WTC11 (cell line): ENCODE measurements around the gene HYAL1. TPM values are rescaled to one million over a fixed set of nuclear protein-coding genes. Genes with fewer than 3 reads are reported as not detected.

ENCODE experiments used
- ATAC-seq: fragments of 200-7000 bp; cut with Tn5 transposase; 2 replicates; pipeline ENCODE4 v1.10.0; 2021; ENCODE audit warnings: mild to moderate bottlenecking, moderate library complexity
- CTCF ChIA-PET: fragments of 300-600 bp; sonication (Branson Sonifier 250); formaldehyde crosslinking; loops from one replicate; lab custom pipeline; 2021; ENCODE audit warnings: antibody characterized with exemption; lab: Charles Lee
- POLR2A ChIA-PET: fragments of 350-600 bp; sonication (Branson Sonifier 250); formaldehyde crosslinking; loops from one replicate; lab custom pipeline; 2021; ENCODE audit warnings: antibody characterized with exemption; lab: Charles Lee
- DNase-seq: peaks from one replicate; pipeline ENCODE4 v3.0.0; 2021; ENCODE audit warnings: low spot score
- H3K27ac Mint-ChIP-seq: 2 replicates; pipeline ENCODE4 v1.8.0; 2021; ENCODE audit warnings: mixed read lengths
- H3K27me3 Mint-ChIP-seq: 2 replicates; pipeline ENCODE4 v1.8.0; 2021; ENCODE audit warnings: low read depth, mild to moderate bottlenecking, moderate library complexity, mixed read lengths
- H3K36me3 Mint-ChIP-seq: 2 replicates; pipeline ENCODE4 v1.8.0; 2021; ENCODE audit warnings: mixed read lengths
- H3K4me1 Mint-ChIP-seq: 2 replicates; pipeline ENCODE4 v1.8.0; 2022; ENCODE audit warnings: mixed read lengths
- H3K4me3 Mint-ChIP-seq: 2 replicates; pipeline ENCODE4 v1.8.0; 2021; ENCODE audit warnings: mild to moderate bottlenecking, moderate library complexity, mixed read lengths
- H3K9me3 Mint-ChIP-seq: 2 replicates; pipeline ENCODE4 v1.8.0; 2021; ENCODE audit warnings: mixed read lengths
- CREM ChIP-seq: sonication (generic); formaldehyde crosslinking; IDR thresholded peaks from 2 replicates; pipeline ENCODE4 v1.8.1; 2022; ENCODE audit warnings: mild to moderate bottlenecking, missing genetic modification reagents, moderate library complexity
- EMX1 ChIP-seq: fragments of 250-450 bp; sonication (Bioruptor Pico); IDR thresholded peaks from 2 replicates; pipeline ENCODE4 v1.8.0; 2021; ENCODE audit warnings: mild to moderate bottlenecking
- ETV6 ChIP-seq: sonication (generic); formaldehyde crosslinking; IDR thresholded peaks from 2 replicates; pipeline ENCODE4 v1.8.1; 2022; ENCODE audit warnings: mild to moderate bottlenecking, missing genetic modification reagents
- FOXP1 ChIP-seq: sonication (generic); formaldehyde crosslinking; IDR thresholded peaks from 2 replicates; pipeline ENCODE4 v1.8.0; 2022; ENCODE audit warnings: missing genetic modification reagents, mild to moderate bottlenecking, moderate library complexity, borderline replicate concordance
- GABPB1 ChIP-seq: sonication (generic); formaldehyde crosslinking; IDR thresholded peaks from 2 replicates; pipeline ENCODE4 v1.8.1; 2023; ENCODE audit warnings: mild to moderate bottlenecking, missing genetic modification reagents
- IRF2 ChIP-seq: sonication (generic); formaldehyde crosslinking; IDR thresholded peaks from 2 replicates; pipeline ENCODE4 v1.8.0; 2022; ENCODE audit warnings: low read depth, missing genetic modification reagents, borderline replicate concordance
- KAT7 ChIP-seq: sonication (generic); formaldehyde crosslinking; IDR thresholded peaks from 2 replicates; pipeline ENCODE4 v1.8.1; 2023; ENCODE audit warnings: missing genetic modification reagents, mild to moderate bottlenecking, borderline replicate concordance
- NFE2L1 ChIP-seq: sonication (generic); formaldehyde crosslinking; IDR thresholded peaks from 2 replicates; pipeline ENCODE4 v1.8.1; 2023; ENCODE audit warnings: missing genetic modification reagents
- PRRX2 ChIP-seq: fragments of 250-450 bp; sonication (Bioruptor Pico); IDR thresholded peaks from 2 replicates; pipeline ENCODE4 v1.8.0; 2021; ENCODE audit warnings: mild to moderate bottlenecking
- RELA ChIP-seq: sonication (generic); formaldehyde crosslinking; IDR thresholded peaks from 2 replicates; pipeline ENCODE4 v1.8.1; 2022; ENCODE audit warnings: missing genetic modification reagents, mild to moderate bottlenecking, borderline replicate concordance
- SMAD3 ChIP-seq: sonication (generic); formaldehyde crosslinking; IDR thresholded peaks from 2 replicates; pipeline ENCODE4 v1.8.0; 2022; ENCODE audit warnings: missing genetic modification reagents, mild to moderate bottlenecking, borderline replicate concordance
- SOX15 ChIP-seq: fragments of 250-450 bp; sonication (Bioruptor Pico); IDR thresholded peaks from 2 replicates; pipeline ENCODE4 v1.9.0; 2021; ENCODE audit warnings: mild to moderate bottlenecking
- SP1 ChIP-seq: sonication (generic); formaldehyde crosslinking; conservative IDR thresholded peaks from 2 replicates; pipeline ENCODE4 v1.8.1; 2022; ENCODE audit warnings: missing genetic modification reagents
- ZNF138 ChIP-seq: sonication (generic); formaldehyde crosslinking; conservative IDR thresholded peaks from 2 replicates; pipeline ENCODE4 v1.8.1; 2022; ENCODE audit warnings: mild to moderate bottlenecking, moderate library complexity, missing genetic modification reagents
- ZNF263 ChIP-seq: sonication (generic); formaldehyde crosslinking; IDR thresholded peaks from 2 replicates; pipeline ENCODE4 v1.8.1; 2022; ENCODE audit warnings: low read depth, mild to moderate bottlenecking, moderate library complexity, missing genetic modification reagents
- ZNF396 ChIP-seq: fragments of 250-450 bp; sonication (Bioruptor Pico); IDR thresholded peaks from 2 replicates; pipeline ENCODE4 v1.8.0; 2021; ENCODE audit warnings: mild to moderate bottlenecking, moderate library complexity, borderline replicate concordance
- ZNF423 ChIP-seq: fragments of 250-450 bp; sonication (Bioruptor Pico); IDR thresholded peaks from 2 replicates; pipeline ENCODE4 v2.1.2; 2022; ENCODE audit warnings: mild to moderate bottlenecking, moderate library complexity
- ZNF671 ChIP-seq: fragments of 250-450 bp; sonication (Bioruptor Pico); IDR thresholded peaks from 2 replicates; pipeline ENCODE4 v1.8.0; 2021; ENCODE audit warnings: mild to moderate bottlenecking
- total RNA-seq: library from RNA; stranded (reverse); gene quantifications from 3 replicates; pipeline ENCODE4 v1.2.3, GENCODE V29; 2021
- TF ChIP-seq, protein P1 (sequence below): sonication (generic); formaldehyde crosslinking; IDR thresholded peaks from 2 replicates; pipeline ENCODE4 v1.8.0; 2022; ENCODE audit warnings: mild to moderate bottlenecking, missing genetic modification reagents
- TF ChIP-seq, protein P2 (sequence below): fragments of 200-600 bp; IDR thresholded peaks from 2 replicates; pipeline ENCODE4 v1.8.0; 2022; ENCODE audit warnings: antibody characterized with exemption
- TF ChIP-seq, protein P3 (sequence below): sonication (generic); formaldehyde crosslinking; IDR thresholded peaks from 2 replicates; pipeline ENCODE4 v1.8.0; 2022; ENCODE audit warnings: mild to moderate bottlenecking, missing genetic modification reagents
- TF ChIP-seq, protein P4 (sequence below): sonication (generic); formaldehyde crosslinking; IDR thresholded peaks from 2 replicates; pipeline ENCODE4 v1.8.1; 2022; ENCODE audit warnings: low read depth, missing genetic modification reagents, borderline replicate concordance
- TF ChIP-seq, protein P5 (sequence below): fragments of 250-450 bp; sonication (Bioruptor Pico); IDR thresholded peaks from 2 replicates; pipeline ENCODE4 v1.9.0; 2021; ENCODE audit warnings: mild to moderate bottlenecking

Gene HYAL1
- total RNA-seq, 1 experiment from 2014 or later: 3.4 TPM

DNA sequence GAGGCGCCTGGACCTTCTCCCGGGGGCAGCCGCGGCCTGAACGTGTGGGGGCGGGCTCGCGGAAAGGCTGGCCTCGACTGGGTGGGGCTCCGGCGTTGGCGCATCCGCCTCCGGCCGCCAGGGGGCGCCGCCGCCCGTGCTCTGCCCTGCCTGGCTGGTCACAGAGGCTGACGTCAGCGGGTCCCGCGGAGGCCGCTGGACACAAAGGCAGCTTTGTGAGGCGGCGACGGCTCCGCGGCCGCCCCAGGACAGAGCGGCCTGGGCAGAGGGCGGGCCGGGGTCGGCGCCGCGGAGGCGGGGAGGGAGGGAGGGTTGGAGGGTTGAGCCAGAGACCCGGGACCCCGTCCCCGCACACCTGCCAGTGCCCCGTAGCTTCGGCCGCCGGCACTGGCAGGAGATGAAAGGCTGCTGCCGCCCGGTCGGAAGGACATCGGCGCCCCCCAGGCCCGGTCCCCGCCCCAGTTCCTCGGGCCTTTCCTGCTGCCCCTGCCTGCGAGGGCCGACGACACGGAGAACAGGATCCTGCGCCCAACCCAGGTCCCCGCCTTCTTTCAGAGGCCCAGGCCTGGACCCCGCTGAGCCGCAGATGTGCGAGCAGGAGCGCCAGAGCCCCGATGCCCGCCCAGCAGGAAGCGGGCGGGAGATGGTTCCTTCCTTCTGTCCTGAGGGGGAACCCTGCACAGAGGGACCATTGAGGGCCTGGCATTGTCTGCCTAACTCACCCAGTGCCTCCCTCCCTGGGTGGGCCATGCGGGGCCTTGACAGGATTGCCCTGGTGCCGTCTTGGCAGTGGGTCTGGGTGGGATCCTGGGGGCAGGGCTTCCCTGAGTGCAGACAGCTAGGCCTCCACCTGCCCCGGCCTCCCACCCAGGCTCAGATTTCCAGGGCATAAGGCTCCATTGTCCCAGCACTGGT, 43.1 kb downstream of the HYAL1 start (continued):
- TF ChIP-seq, protein P1, sequence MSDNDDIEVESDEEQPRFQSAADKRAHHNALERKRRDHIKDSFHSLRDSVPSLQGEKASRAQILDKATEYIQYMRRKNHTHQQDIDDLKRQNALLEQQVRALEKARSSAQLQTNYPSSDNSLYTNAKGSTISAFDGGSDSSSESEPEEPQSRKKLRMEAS (CRISPR knock-in tag): 0 out of 2 replicates have a peak, but pooled peaks have one; percentile 30
- TF ChIP-seq NFE2L1 (CRISPR knock-in tag): peak; percentile 48; the same call in 1 of the 2 replicates
- TF ChIP-seq SP1 (CRISPR knock-in tag): peak; percentile 84; the same call in 1 of the 2 replicates
- 0 out of 2 replicates have a peak, but pooled peaks have one; percentile 25 for TF ChIP-seq ZNF423 (CRISPR knock-in tag)
- TF ChIP-seq, protein P2, sequence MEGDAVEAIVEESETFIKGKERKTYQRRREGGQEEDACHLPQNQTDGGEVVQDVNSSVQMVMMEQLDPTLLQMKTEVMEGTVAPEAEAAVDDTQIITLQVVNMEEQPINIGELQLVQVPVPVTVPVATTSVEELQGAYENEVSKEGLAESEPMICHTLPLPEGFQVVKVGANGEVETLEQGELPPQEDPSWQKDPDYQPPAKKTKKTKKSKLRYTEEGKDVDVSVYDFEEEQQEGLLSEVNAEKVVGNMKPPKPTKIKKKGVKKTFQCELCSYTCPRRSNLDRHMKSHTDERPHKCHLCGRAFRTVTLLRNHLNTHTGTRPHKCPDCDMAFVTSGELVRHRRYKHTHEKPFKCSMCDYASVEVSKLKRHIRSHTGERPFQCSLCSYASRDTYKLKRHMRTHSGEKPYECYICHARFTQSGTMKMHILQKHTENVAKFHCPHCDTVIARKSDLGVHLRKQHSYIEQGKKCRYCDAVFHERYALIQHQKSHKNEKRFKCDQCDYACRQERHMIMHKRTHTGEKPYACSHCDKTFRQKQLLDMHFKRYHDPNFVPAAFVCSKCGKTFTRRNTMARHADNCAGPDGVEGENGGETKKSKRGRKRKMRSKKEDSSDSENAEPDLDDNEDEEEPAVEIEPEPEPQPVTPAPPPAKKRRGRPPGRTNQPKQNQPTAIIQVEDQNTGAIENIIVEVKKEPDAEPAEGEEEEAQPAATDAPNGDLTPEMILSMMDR: peak; percentile 98
- TF ChIP-seq, protein P3, sequence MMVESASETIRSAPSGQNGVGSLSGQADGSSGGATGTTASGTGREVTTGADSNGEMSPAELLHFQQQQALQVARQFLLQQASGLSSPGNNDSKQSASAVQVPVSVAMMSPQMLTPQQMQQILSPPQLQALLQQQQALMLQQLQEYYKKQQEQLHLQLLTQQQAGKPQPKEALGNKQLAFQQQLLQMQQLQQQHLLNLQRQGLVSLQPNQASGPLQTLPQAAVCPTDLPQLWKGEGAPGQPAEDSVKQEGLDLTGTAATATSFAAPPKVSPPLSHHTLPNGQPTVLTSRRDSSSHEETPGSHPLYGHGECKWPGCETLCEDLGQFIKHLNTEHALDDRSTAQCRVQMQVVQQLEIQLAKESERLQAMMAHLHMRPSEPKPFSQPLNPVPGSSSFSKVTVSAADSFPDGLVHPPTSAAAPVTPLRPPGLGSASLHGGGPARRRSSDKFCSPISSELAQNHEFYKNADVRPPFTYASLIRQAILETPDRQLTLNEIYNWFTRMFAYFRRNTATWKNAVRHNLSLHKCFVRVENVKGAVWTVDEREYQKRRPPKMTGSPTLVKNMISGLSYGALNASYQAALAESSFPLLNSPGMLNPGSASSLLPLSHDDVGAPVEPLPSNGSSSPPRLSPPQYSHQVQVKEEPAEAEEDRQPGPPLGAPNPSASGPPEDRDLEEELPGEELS (CRISPR knock-in tag): no peak; the same call in 1 of the 2 replicates
- TF ChIP-seq GABPB1 (CRISPR knock-in tag): peak; percentile 81; the same call in 1 of the 2 replicates

DNA sequence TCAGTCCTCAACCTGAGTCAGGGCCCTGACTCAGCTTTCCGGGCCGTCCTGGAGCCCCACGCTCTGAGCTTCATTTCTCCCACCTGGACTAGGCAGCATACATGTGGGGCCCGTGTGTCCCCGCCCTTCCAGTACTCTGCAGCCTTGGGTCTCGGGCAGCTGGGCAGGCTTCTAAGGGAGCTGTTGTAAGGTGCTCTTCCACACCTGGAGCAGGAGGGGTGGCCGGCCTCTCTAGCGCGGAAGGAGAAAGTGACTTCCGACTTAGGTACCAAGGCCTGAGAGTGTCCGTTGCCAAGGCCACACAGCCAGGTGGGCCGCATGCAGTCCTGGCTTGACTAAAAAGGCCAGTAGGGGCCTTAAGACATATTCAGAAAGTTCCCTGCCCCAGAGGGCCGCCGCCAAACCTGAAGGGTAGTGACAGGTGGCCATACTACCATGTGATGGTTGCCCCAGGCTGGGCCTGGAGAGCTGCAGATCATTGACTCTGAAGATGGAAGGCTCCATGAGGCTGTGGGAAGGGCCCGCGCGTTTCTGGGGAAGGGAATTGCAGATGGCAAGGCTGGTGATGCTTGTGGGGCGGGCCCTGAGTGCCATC, 43.8 kb downstream of the HYAL1 start:
- peaks cover 30% of the 10 kb centered on the region for H3K4me1 Mint-ChIP-seq
- peak overlapping the region; percentile 91 for H3K27ac Mint-ChIP-seq
- DNase-seq (peak; percentile 42), ATAC-seq (0 out of 2 replicates have a peak, but pooled peaks have one; percentile 0)
- H3K36me3 Mint-ChIP-seq: peaks cover 16% of the 10 kb centered on the region
- no peaks in the 10 kb centered on the region for H3K27me3 Mint-ChIP-seq
- ChIA-PET POLR2A (interaction anchor here (0.6 to 1.6 kb wide), 6 partner anchors 9 to 40 kb away, joined by 3 to 6 read pairs (median 4); partner anchors contain the start of genes GNAI2, HYAL3, NAA80 and SEMA3B), CTCF (interaction anchor here (0.8 to 7.6 kb wide), 28 partner anchors 8 to 135 kb away, joined by 3 to 151 read pairs (median 8); partner anchors contain the start of genes GNAI2, HYAL1, HYAL2 and HYAL3)
- peak overlapping the region; percentile 64 for H3K4me3 Mint-ChIP-seq
- H3K9me3 Mint-ChIP-seq: no peaks in the 10 kb centered on the region
- TF ChIP-seq CREM (CRISPR knock-in tag) (no peak), ZNF138 (CRISPR knock-in tag) (no peak), ZNF671 (CRISPR knock-in tag) (no peak), FOXP1 (no peak; the same call in 1 of the 2 replicates), RELA (CRISPR knock-in tag) (no peak), IRF2 (CRISPR knock-in tag) (no peak), KAT7 (CRISPR knock-in tag) (no peak), ZNF396 (CRISPR knock-in tag) (no peak), ZNF263 (CRISPR knock-in tag) (no peak), EMX1 (CRISPR knock-in tag) (no peak), SOX15 (CRISPR knock-in tag) (no peak), ETV6 (CRISPR knock-in tag) (no peak), PRRX2 (CRISPR knock-in tag) (no peak), SMAD3 (CRISPR knock-in tag) (no peak)
- TF ChIP-seq, protein P4, sequence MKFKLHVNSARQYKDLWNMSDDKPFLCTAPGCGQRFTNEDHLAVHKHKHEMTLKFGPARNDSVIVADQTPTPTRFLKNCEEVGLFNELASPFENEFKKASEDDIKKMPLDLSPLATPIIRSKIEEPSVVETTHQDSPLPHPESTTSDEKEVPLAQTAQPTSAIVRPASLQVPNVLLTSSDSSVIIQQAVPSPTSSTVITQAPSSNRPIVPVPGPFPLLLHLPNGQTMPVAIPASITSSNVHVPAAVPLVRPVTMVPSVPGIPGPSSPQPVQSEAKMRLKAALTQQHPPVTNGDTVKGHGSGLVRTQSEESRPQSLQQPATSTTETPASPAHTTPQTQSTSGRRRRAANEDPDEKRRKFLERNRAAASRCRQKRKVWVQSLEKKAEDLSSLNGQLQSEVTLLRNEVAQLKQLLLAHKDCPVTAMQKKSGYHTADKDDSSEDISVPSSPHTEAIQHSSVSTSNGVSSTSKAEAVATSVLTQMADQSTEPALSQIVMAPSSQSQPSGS (CRISPR knock-in tag): no peak
- TF ChIP-seq, protein P2: no peak
- TF ChIP-seq, protein P5, sequence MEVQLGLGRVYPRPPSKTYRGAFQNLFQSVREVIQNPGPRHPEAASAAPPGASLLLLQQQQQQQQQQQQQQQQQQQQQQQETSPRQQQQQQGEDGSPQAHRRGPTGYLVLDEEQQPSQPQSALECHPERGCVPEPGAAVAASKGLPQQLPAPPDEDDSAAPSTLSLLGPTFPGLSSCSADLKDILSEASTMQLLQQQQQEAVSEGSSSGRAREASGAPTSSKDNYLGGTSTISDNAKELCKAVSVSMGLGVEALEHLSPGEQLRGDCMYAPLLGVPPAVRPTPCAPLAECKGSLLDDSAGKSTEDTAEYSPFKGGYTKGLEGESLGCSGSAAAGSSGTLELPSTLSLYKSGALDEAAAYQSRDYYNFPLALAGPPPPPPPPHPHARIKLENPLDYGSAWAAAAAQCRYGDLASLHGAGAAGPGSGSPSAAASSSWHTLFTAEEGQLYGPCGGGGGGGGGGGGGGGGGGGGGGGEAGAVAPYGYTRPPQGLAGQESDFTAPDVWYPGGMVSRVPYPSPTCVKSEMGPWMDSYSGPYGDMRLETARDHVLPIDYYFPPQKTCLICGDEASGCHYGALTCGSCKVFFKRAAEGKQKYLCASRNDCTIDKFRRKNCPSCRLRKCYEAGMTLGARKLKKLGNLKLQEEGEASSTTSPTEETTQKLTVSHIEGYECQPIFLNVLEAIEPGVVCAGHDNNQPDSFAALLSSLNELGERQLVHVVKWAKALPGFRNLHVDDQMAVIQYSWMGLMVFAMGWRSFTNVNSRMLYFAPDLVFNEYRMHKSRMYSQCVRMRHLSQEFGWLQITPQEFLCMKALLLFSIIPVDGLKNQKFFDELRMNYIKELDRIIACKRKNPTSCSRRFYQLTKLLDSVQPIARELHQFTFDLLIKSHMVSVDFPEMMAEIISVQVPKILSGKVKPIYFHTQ (CRISPR knock-in tag): no peak
